H1 (cell line): ENCODE data around the gene CFAP61. TPM values are rescaled to one million over a fixed set of nuclear protein-coding genes. Genes with fewer than 3 reads are reported as not detected.

ENCODE experiments used
- ATF2 ChIP-seq: IDR thresholded peaks from 2 replicates; pipeline ENCODE4 v1.6.1; 2012; ENCODE audit warnings: low read length, inconsistent platforms
- CHD2 ChIP-seq: IDR thresholded peaks from 2 replicates; pipeline ENCODE4 v1.6.1; 2012; ENCODE audit warnings: low read length, improper control_type of control experiment
- HDAC6 ChIP-seq: IDR thresholded peaks from one replicate; pipeline ENCODE4 v1.7.1; 2012; ENCODE audit warnings: low read depth, mild to moderate bottlenecking, inconsistent platforms, low read length, moderate library complexity
- RXRA ChIP-seq: IDR thresholded peaks from 2 replicates; pipeline ENCODE4 v1.6.1; 2011; ENCODE audit warnings: low read depth, mild to moderate bottlenecking, low read length, moderate library complexity; ENCODE audit not compliant: insufficient read depth
- SUZ12 ChIP-seq: fragments of 200-600 bp; sonication (generic); IDR thresholded peaks from 2 replicates; pipeline ENCODE4 v1.6.1; 2012; ENCODE audit warnings: mild to moderate bottlenecking, inconsistent platforms, low read length, moderate library complexity, mixed read lengths
- TAF7 ChIP-seq: optimal IDR thresholded peaks from 2 replicates; pipeline ENCODE3; 2011; ENCODE audit warnings: low read depth, mild to moderate bottlenecking, inconsistent platforms, low read length, moderate library complexity, borderline replicate concordance
- polyA plus RNA-seq, 7 experiments: library from polyadenylated mRNA; depleted of rRNA in 3 of 7; stranded (reverse) in 5 of 7; unstranded in 2 of 7; fragments of >200 nt in 5 of 7; fragments of 200-250 nt in 2 of 7; gene quantifications; 1 replicate in 5 of 7; 2 replicates in 1 of 7; 4 replicates in 1 of 7; pipeline versions ENCODE4 v1.2.1 to v1.2.3, GENCODE V29; 2011 to 2013; ENCODE audit warnings: missing spikeins in 2 of 7, mixed read lengths in 2 of 7
- total RNA-seq: library from RNA; stranded (reverse); fragmentation: NEBNext Ultra II Directional; extraction: Animal tissue kit (Norgen Biotek cat#: 25700); gene quantifications from 2 replicates; pipeline ENCODE4 v1.2.1, GENCODE V29; 2021

CFAP61 gene
- total and polyA plus RNA-seq, 2 of the 8 experiments (the other 6 are each of a cell fraction or from before 2014, with no cell fraction given): 0.29 to 0.61 TPM

- TF ChIP-seq ATF2 (no peak), HDAC6 (no peak), TAF7 (no peak), CHD2 (no peak), SUZ12 (no peak), RXRA (no peak)
Measured at GRCh38 chr20:20272686-20273085, 220.4 kb downstream of the CFAP61 start (continued).
